Gastrocnemius medialis (tissue), 4 donors: ENCODE measurements around the gene CRB2. TPM values are rescaled to one million over a fixed set of nuclear protein-coding genes. Genes with fewer than 3 reads are reported as not detected.

Experiments
- ATAC-seq, 2 donors: fragments of 150-250 bp; one replicate each; pipeline ENCODE4 v1.9.1; 2016
- DNase-seq, 2 donors: peaks; one replicate each; pipeline ENCODE4 v3.0.0-alpha.2; 2019
- H3K27ac ChIP-seq, 4 donors: fragments of 200-600 bp; sonication (generic); 1 replicate in 1 of 4; 2 replicates in 3 of 4; pipeline ENCODE4 v1.5.1; 2016 to 2018; ENCODE audit warnings: mild to moderate bottlenecking in 2 of 4, moderate library complexity in 1 of 4
- H3K27me3 ChIP-seq, 3 donors: fragments of 200-600 bp; sonication (generic) in 2 of 3; 1 replicate in 1 of 3; 2 replicates in 2 of 3; pipeline versions ENCODE4 v1.5.1 to v1.6.0; 2016 to 2019; ENCODE audit warnings: mild to moderate bottlenecking in 1 of 3, moderate library complexity in 1 of 3
- H3K36me3 ChIP-seq, 2 donors: fragments of 200-600 bp; sonication (generic) in 1 of 2; one replicate each; pipeline ENCODE4 v1.5.1; 2017 to 2018
- H3K4me1 ChIP-seq, 2 donors: fragments of 200-600 bp; sonication (generic) in 1 of 2; one replicate each; pipeline ENCODE4 v1.5.1; 2016 to 2017; ENCODE audit warnings: mild to moderate bottlenecking in 2 of 2
- H3K4me3 ChIP-seq, 4 donors: fragments of 200-600 bp; sonication (generic) in 3 of 4; 1 replicate in 1 of 4; 2 replicates in 3 of 4; pipeline ENCODE4 v1.5.1; 2016 to 2019; ENCODE audit warnings: mild to moderate bottlenecking in 2 of 4
- H3K9me3 ChIP-seq, 3 donors: fragments of 200-600 bp; sonication (generic) in 2 of 3; 1 replicate in 1 of 3; 2 replicates in 2 of 3; pipeline ENCODE4 v1.5.1; 2016 to 2019
- CTCF ChIP-seq, 5 experiments: fragments of 450-650 bp in 3 of 5; fragments of 200-600 bp in 2 of 5; sonication (generic) in 2 of 5; IDR thresholded peaks in 4 of 5; conservative IDR thresholded peaks in 1 of 5; 1 replicate in 4 of 5; 2 replicates in 1 of 5; pipeline ENCODE4 v1.5.1; 2016 to 2019; ENCODE audit warnings: antibody characterized with exemption in 5 of 5, mild to moderate bottlenecking in 3 of 5, moderate library complexity in 3 of 5
- POLR2A ChIP-seq, 2 donors: fragments of 450-650 bp; IDR thresholded peaks; one replicate each; pipeline ENCODE4 v1.6.1; 2017; ENCODE audit warnings: antibody characterized with exemption in 2 of 2, mild to moderate bottlenecking in 2 of 2, moderate library complexity in 2 of 2
- in situ Hi-C, 4 donors: fragments of 200-750 bp; cut with MboI; loops; one replicate each; pipeline versions ENCODE4 v1.15.0 to v1.8.0; 2017; ENCODE audit warnings: low sequenced_read_pairs in 4 of 4
- intact Hi-C: fragments of 100-400 bp; cut with DNase I; formaldehyde crosslinking; loops from one replicate; pipeline ENCODE4 v1.15.1; 2023; ENCODE audit warnings: low total_unique reads
- total RNA-seq, 4 donors: library from RNA; depleted of rRNA; stranded (reverse); fragments of >200 nt; gene quantifications; one replicate each; pipeline versions ENCODE4 v1.1.0 to v1.2.3, GENCODE V29; 2016

CRB2 gene
- total RNA-seq, 4 donors from 2014 or later: not detected

GRCh38 chr9:123373447-123373923 lies 17.5 kb downstream of the CRB2 start:
- no peaks in the 10 kb centered on the region for H3K36me3 ChIP-seq
- H3K4me1 ChIP-seq: no peaks in the 10 kb centered on the region
- no peaks in the 10 kb centered on the region for H3K9me3 ChIP-seq
- TF ChIP-seq POLR2A (IDR thresholded peaks at IDR 0.05) (no peak), CTCF (IDR thresholded peaks at IDR 0.05 in 4 of 5, conservative IDR thresholded peaks at IDR 0.05 in 1 of 5) (no peak)
- H3K27me3 ChIP-seq: peaks cover 33 to 43% (median 41%) of the 10 kb centered on the region in 3 donors
- DNase-seq (no peak), ATAC-seq (no peak)
- in situ Hi-C loops: loop anchor here in 1 of 4 donors (25.0 kb wide), 1 partner anchor 911 kb away; no protein-coding TSS in a partner anchor
- intact Hi-C loops: no loop called here
- H3K27ac ChIP-seq: no peak overlapping the region
- no peak overlapping the region for H3K4me3 ChIP-seq

- DNase-seq (no peak), ATAC-seq (no peak)
- TF ChIP-seq CTCF (IDR thresholded peaks at IDR 0.05 in 4 of 5, conservative IDR thresholded peaks at IDR 0.05 in 1 of 5): no peak
- no peak for TF ChIP-seq POLR2A (IDR thresholded peaks at IDR 0.05)
- intact Hi-C loops: no loop called here
- Histone ChIP-seq H3K4me1 (no peaks in the 10 kb centered on the region), H3K36me3 (no peaks in the 10 kb centered on the region), H3K9me3 (no peaks in the 10 kb centered on the region), H3K4me3 (no peak overlapping the region), H3K27ac (no peak overlapping the region), H3K27me3 (peaks cover 33 to 41% (median 39%) of the 10 kb centered on the region in 3 donors)
- in situ Hi-C loops: loop anchor here in 1 of 4 donors (25.0 kb wide), 1 partner anchor 912 kb away; no protein-coding TSS in a partner anchor
These were observed 17.9 kb downstream of the CRB2 start for GRCh38 chr9:123373946-123374345.

- Histone ChIP-seq H3K36me3 (no peaks in the 10 kb centered on the region), H3K27ac (no peak overlapping the region), H3K4me1 (no peaks in the 10 kb centered on the region), H3K4me3 (no peak overlapping the region), H3K9me3 (no peaks in the 10 kb centered on the region), H3K27me3 (peaks cover 27 to 41% (median 38%) of the 10 kb centered on the region in 3 donors)
- intact Hi-C loops: no loop called here
- no peak for ATAC-seq
- TF ChIP-seq CTCF (IDR thresholded peaks at IDR 0.05 in 4 of 5, conservative IDR thresholded peaks at IDR 0.05 in 1 of 5): no peak
- no peak for TF ChIP-seq POLR2A (IDR thresholded peaks at IDR 0.05)
- in situ Hi-C loops: no loop called here
- no peak for DNase-seq
These were observed 19.6 kb downstream of the CRB2 start for GRCh38 chr9:123375469-123376132.

GRCh38 chr9:123376218-123377071 lies 20.4 kb downstream of the CRB2 start:
- Histone ChIP-seq H3K27ac (no peak overlapping the region), H3K27me3 (peaks cover 27 to 41% (median 38%) of the 10 kb centered on the region in 3 donors), H3K36me3 (no peaks in the 10 kb centered on the region), H3K4me1 (no peaks in the 10 kb centered on the region), H3K9me3 (no peaks in the 10 kb centered on the region), H3K4me3 (no peak overlapping the region)
- ATAC-seq: no peak
- in situ Hi-C loops (no loop called here), intact Hi-C loops (no loop called here)
- no peak for DNase-seq
- TF ChIP-seq POLR2A (IDR thresholded peaks at IDR 0.05) (no peak), CTCF (IDR thresholded peaks at IDR 0.05 in 4 of 5, conservative IDR thresholded peaks at IDR 0.05 in 1 of 5) (no peak)
